Upper lobe of left lung (tissue), 4 donors: Measurements from ENCODE around the gene MARCKS.

Experiments
- EP300 ChIP-seq, 4 donors: sonication (generic); formaldehyde crosslinking; IDR thresholded peaks; one replicate each; pipeline ENCODE4 v1.5.1; 2017; ENCODE audit warnings: antibody characterized with exemption in 4 of 4, control low read depth in 2 of 4
- POLR2A ChIP-seq, 4 donors: fragments of 450-650 bp; IDR thresholded peaks; one replicate each; pipeline ENCODE4 v1.5.1; 2016 to 2017; ENCODE audit warnings: antibody characterized with exemption in 4 of 4, mild to moderate bottlenecking in 2 of 4
- POLR2AphosphoS5 ChIP-seq, 2 donors: sonication (generic); formaldehyde crosslinking; IDR thresholded peaks; one replicate each; pipeline ENCODE4 v1.5.1; 2017; ENCODE audit warnings: antibody characterized with exemption in 2 of 2
- TF ChIP-seq, protein P1 (sequence below), 6 experiments: fragments of 450-650 bp in 4 of 6; fragments of 200-600 bp in 2 of 6; sonication (generic) in 2 of 6; IDR thresholded peaks; one replicate each; pipeline ENCODE4 v1.5.1; 2016 to 2019; ENCODE audit warnings: antibody characterized with exemption in 6 of 6

DNA sequence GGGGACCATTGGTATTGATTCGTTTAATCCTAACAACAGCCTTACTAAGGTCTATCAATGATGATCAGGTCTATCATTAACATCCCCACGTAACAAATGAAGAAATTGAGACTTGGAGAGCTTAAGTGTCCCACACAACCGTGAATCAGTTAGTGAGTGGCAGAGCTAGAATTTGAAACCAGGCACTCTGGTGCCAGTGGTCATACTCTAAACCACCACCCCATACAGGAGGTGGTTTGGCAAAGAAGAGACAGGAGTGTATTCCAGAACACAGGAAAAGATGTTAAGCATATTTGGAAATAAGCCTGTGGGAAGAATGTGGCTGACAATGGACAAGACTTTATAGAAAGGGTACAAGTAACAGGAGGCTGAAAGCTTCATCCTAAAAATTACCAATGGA, 35.7 kb upstream of the MARCKS start:
- TF ChIP-seq, protein P1, sequence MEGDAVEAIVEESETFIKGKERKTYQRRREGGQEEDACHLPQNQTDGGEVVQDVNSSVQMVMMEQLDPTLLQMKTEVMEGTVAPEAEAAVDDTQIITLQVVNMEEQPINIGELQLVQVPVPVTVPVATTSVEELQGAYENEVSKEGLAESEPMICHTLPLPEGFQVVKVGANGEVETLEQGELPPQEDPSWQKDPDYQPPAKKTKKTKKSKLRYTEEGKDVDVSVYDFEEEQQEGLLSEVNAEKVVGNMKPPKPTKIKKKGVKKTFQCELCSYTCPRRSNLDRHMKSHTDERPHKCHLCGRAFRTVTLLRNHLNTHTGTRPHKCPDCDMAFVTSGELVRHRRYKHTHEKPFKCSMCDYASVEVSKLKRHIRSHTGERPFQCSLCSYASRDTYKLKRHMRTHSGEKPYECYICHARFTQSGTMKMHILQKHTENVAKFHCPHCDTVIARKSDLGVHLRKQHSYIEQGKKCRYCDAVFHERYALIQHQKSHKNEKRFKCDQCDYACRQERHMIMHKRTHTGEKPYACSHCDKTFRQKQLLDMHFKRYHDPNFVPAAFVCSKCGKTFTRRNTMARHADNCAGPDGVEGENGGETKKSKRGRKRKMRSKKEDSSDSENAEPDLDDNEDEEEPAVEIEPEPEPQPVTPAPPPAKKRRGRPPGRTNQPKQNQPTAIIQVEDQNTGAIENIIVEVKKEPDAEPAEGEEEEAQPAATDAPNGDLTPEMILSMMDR (IDR thresholded peaks at IDR 0.05): no peak
- TF ChIP-seq POLR2AphosphoS5 (IDR thresholded peaks at IDR 0.05): no peak
- no peak for TF ChIP-seq EP300 (IDR thresholded peaks at IDR 0.05)
- TF ChIP-seq POLR2A (IDR thresholded peaks at IDR 0.05): no peak
